HS-5 (cell line): ENCODE measurements around the gene MPPED1.
A peak's percentile ranks its signal among the peaks of the same experiment; 100 is the strongest.

Experiments used
- DNase-seq: peaks from one replicate; pipeline ENCODE4 v3.0.0-alpha.2; 2012; ENCODE audit warnings: low read depth

Gene MPPED1, protein sequence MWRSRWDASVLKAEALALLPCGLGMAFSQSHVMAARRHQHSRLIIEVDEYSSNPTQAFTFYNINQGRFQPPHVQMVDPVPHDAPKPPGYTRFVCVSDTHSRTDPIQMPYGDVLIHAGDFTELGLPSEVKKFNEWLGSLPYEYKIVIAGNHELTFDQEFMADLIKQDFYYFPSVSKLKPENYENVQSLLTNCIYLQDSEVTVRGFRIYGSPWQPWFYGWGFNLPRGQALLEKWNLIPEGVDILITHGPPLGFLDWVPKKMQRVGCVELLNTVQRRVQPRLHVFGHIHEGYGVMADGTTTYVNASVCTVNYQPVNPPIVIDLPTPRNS

DNA sequence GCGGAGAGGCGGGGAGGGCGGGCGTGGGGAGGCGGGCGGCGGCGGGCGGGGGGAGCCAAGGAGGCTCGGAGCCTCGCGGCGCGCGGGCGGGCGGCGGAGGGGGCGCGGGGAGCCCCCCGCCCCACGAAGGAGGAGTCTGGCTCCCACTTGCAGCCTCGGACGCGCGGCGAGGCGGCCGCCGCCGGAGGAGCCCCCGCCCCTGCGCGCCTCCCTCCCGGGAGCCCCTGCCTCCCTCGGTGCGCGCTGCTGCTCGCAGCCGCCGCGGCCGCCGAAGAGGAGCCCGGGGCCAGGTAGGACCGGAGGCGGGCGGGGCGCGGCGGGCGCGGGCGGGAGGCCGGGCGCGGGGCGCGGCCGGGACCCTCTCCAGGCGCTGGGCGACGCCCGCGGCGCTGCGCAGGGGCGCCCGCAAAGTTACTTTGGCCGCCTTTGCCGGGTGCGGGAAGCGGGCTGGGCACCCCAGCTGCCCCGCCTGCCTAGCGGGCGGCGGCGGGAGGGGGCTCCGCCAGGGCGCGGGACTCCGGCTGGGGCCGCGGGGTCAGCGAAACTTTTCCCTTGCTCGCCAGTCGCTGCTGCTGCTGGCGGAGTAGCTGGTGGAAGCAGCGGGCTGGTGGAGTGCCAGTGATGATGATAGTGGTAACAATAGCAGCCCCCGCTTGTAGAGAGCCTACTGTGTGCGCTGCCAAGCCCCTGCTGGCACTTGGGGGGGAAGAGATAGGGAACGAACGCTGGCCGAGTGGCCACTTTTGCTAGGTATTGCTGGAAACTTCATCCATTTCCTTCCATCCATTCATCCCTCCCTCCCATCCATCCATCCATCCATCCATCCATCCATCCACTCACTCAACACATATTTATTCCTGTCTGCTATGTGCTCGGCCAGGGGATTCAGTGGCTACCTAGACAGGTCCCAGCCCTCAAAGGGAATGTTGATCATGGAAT lies at the start of gene MPPED1:
Gene MPPED1, plus strand, starts transcription at position 146 of the 939 bp plus-strand sequence. CDS start 12,972 bp downstream, outside the sequence.
- no peak for DNase-seq

DNA sequence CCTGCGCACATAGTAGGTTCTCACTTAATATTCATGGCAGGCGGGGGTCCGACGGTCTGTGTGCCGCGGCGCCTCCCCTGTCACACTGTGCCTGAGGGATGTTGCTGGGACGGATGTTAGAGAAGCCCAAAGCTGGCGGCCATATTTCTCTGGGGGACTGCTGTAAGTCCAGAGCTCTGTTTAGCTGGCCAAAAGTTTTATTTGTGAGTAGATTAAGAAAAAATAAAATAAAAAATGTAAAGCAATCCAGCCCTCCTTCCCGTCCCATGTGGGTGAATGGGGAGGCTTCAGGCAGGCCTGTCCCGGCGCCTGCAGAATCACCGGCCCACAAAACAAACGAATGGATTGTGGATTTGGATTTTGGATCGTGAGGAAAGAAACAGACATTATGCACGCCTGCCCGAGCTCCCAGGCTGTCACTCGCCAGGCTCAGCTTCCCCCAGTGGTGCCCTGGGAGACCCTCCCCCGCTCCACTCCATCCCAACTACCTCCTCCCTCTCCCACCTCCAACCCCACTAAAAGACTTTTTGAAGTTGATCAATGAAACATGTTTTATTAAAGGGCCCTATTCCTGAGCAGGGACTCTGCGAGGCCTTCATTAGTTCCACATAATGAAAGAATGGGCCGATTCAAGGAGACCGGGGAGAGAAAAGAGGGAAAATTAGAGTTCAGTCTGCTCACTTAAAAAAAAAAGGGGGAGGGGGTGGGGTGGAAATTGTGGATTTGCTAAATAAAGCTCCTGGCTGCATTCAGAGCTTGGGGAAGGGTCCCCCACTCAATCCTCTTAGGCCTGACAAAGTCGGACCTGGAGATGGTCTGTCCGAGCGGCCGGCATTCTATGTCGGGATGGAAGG lies 48.3 kb upstream of the MPPED1 start:
- no peak for DNase-seq

DNA sequence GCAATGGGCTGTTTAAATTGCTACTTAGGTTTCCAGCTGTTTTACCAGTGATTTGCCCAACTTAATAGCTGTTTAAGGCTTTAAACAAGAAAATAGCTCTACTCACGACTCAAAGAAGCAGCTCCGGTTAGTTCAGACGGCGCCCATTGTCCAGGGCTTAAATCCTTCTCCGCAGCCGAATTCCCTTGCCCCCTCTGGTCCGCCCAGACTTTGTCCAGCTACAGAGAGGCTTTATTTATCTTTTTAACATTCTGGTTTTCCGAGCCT lies 47.7 kb upstream of the MPPED1 start:
- DNase-seq = no peak

DNA sequence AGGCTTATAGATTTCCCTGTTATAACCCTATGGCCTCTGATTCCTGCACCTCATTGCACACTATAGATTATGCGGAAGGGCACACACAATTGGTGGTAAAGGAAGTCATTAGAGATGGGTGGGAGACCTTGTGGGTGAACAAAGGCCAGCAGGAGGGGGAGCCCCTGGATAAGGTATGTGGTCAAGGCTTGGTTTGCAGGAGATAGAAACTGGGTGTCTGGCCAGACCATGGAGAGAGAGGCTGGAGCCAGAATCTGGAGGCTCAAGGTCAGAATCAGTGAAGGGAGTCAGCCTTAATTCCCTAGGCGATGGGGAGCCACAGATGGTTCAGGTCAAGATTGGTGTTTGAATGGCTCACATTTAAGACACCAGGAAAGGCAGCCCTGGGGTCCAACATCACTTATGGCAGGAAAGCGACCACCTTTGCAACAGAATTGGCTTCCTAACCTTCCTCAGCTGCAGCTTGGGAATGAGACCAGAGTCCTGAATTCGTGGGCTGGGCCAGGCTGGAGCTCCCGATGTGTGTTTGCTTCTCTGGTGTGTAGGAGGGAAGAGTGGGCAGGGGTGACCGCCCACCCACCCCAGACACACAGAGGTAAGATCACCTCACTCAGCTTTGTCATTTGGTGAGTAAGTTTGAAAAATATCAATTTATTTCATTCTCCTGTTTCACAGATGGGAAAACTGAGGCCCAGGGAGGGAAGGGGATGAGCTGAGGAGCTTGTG lies 45.9 kb upstream of the MPPED1 start:
- no peak for DNase-seq

DNA sequence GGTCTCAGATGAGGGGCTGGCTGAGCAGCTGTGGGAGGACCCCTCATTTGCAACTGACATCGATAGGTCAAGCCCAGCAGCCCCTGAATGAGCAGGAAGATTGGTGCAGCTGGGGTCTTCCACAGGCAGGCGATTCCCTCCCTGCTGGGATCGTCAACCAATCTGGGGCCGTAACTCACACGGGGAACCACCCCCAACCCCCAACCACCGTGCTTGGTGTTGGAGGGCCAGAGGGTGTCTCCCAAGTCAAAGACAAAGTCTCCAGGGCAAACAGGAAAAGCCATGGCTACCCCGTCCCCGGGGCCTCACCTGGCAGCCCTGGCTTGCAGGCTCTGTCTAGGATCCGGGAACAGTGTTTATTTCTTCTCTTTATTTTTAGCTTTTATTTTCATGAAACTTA lies 41.8 kb upstream of the MPPED1 start:
- no peak for DNase-seq

DNA sequence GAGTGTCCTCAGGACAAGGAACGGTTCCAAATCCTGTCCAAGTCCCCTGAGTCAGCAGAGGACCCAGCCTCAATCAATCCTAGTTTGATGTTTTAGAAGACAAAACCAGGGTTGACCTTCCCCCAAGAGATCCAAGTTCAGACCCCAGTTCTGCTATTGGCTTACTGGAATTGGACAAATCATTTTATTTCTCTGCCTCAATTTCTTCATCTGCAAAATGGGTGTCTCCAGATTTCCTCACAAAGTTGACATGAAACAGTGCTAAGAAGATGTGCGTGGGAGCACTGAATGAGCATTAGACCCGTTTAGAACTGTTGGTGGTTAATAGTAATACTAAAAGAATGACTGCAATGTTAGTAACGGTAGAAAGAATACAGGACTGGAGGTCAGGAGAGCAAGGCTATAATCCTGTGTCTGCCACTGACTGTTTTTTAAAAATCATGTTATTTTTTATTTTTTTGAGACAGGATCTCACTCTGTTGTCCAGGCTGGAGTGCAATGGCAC lies 35.8 kb upstream of the MPPED1 start:
- DNase-seq = peak; percentile 3

DNA sequence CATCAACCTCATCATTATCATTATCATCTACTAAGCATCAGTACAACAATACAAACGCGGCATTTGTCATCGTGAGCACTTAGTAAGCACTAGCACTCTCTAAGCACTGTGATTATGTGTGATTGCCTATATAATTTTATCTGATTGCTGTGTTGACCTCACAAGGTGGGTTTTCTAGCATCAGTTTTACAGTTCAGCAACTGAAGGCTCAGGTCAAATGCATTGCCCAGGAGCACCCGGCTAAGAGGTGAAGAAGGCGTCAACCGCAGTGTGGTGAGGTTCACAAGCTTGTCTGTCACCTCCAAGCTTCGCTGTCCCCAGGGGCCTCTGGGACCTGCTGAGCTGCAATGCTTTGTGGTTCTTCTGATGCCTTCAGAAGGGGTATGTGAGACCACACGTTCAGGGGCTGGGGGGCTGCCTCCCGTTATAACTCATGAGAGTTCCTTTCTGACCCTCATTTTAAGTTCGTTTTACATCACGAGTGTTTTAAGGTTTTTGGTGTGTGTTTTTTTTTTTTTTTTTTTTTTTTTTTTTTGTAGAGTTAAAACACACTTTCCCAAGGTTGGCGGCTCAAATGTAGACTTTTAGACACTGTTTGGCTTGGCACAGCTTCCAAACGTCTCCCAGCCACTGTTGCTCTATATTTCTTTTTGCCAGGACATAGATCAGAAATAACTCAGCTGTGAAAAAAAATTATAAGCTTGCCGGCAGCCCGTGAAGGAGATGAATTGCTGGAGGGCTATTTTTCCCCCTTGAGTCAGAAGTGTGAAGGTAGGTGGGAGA lies 34.9 kb upstream of the MPPED1 start:
- DNase-seq = no peak

DNA sequence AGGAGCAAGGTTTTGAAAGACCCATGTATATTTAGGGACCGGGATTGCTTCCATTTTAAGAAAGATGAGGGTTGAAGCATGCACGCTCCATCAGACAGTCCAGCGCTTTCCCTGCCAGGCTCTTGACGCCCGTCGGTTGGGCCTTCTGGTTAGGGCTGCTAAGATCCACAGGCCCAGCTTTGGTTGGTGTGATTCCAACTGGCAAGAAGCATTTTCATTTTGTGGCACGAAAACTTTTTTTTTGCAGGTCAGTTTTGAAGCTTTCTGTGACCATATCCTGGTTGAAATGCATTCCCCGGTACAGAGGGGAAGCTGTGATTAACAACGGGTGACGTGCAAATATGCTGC lies 34.3 kb upstream of the MPPED1 start:
- DNase-seq = no peak

DNA sequence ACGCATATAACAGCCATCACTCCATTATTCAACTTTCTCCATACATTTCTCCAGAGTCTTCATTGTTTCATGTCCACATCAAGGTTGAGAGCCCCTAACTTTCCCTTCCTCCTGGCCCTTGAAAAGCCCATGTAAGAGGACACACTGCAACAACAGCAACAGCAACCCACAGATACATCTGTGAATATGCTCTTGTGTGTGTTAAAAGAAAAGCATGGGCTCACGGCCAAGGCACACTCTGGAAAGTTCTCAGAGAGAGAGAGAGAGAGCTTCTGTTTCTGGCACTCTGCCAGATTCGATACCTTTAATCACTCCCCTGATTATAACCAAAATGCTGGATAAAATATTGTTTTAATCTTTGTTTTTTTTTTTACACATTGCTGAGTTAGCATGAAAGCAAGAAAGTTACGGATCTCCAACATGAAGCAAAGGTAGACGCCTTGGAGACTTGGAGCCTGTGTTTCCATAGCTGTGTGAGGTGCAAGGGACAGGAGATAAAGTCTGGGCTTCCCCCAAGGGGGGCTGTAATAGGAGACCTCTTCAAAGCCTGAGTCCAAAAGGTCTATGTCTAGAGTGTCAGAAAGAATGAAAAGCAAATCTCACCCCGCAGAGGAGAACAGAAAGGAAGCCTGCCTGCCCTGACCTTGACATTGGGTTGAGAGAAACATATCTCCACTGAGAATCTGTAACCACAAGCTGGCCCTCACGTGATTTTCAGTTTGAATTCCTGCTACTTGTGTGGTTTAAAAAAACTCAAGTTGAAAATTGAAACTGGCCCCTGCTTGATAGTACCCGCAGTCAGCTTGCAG lies 33.7 kb upstream of the MPPED1 start:
- DNase-seq = no peak

DNA sequence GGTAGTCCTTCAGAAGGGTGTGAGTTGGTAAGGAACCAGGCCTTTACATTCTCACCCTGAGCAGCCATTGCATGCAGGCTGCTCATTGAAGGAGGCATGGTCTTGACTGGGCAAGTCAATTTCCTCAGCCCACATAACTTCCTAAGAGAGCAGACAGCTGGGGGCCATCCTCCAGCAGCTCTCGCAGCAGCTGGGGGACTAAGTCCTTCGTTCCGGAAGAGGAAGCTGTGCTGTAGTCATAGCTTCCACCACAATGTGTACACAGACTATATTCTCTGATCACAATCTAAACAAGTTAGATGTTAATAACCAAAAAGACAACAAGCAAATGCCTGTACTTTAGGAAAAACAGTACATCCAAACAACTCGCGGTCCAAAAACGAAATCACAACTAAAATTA lies 30.1 kb upstream of the MPPED1 start:
- DNase-seq = no peak

DNA sequence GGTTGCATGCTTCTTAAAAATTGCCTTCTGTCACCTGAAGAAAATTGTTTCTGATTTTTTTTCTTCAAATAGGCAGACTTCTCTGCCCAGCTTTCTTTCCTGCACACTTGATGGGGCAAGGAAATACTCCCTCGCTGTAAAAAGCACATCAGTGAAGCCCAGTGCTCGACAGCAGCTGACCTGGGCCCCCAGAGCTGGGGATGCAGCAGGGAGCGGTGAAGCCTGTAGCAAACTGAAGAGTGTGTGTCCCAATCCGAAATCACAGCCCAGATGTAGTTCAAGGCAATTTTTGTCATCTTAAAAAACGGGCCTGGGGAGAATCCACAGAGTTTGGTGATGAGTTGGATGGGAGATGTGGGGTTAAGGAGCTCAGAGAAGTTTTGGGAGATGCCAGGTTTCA lies 27.0 kb upstream of the MPPED1 start:
- no peak for DNase-seq

DNA sequence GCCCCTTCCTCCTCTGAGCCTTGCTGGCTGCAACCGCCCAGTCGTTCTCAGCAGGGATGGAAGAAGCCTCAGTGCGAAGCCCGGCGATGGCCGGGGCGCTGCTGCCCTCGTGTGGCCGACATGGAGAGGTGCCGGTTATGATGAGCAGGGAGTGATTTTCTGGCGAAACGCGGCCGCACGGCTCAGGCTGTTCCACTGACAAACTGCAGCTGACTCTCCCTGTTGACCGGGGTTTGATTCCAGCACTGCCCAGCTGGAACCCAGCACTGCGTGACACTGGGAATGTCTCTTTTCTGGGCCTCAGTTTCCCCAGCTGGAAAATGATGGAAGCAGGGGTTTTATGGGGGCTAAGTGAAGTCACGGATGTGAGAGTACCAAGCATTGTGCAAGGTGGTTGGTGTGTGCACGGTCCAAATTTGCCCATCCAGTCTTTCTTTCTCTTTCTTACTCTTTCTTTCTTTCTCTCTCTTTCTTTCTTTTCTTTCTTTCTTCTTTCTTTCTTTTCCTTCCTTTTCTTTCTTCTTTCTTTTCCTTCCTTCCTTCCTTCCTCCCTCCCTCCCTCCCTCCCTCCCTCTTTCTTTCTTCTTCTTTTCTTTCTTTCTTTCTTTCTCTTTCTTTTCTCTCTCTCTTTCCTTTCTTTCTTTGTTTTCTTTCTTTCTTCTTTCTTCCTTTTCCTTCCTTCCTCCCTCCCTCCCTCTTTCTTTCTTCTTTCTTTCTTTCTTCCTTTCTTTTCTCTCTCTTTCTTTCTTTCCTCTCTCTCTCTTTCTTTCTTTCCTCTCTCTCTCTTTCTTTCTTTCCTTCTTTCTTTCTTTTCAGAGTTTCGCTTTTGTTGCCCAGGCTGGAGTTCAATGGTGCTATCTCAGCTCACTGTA lies 25.8 kb upstream of the MPPED1 start:
- DNase-seq = peak; percentile 26

DNA sequence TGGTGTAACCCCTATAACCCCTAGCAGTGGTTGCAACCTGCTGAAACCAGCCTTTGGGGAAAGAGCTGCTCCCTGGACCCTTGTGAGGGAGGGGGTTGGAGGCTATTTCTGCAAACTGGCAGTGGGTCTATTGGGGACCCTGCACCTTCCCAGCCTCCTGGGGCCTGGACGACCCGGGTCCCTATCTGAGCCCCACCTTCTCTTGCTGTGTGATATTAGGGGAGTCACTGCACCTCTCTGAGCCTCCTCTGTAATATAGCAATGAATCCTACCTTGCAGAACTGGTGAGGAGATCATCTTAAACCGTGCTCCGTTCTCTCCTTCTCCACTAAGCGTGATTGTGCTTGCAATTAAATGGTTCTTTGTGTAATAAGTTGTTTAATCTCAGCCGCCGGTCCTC lies 24.0 kb upstream of the MPPED1 start:
- DNase-seq = no peak

DNA sequence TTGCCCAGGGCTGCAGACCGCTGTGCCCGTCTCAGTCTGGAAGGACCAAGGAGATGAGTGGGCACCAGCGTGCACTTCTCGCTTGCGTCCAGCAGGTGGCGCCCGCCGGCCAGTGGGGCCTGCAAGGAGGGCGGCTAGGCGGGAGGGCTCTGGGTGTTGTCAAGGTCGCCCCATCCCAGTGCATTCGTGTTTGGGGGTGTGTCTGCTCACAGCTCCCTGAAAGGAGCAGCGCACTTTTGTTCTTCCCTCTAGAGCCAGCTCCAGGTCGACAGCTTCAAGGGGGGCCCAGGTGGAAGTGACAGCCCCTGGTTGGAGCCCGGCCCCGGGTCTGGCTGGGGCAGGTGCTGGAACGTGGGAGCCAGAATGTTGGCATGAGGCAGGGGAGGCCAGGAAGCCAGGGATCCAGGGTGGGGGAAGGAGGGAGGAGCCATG lies 23.4 kb upstream of the MPPED1 start:
- DNase-seq = peak; percentile 13

DNA sequence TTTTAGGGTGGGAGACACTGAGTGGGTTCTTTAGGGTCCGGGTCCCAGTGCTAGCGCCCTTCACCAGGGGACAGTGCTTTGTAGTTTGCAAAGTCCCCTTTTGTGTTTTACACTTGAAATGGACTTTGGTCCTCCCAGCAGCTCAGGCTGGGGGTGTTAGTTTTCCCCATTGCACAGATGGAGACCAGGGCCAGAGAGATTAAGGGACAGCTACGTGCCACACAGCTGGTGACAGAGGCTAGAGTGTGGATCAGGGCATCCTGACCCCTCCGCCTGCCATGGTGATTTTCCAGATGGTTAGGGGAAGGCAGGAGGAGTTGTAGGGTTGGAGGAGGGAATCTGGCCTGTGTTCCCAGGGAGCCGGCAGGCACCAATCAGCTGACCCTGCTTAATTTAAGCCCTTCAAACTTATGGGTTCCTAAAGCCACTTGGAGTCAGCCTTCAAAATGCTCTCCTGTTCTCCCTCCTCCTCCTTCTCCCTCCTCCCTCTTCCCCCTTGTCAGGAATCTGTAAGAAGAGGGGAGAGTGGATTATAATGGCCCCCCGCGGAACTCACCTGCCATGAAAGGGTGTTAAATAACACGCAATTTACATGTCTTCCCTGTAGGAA lies 22.5 kb upstream of the MPPED1 start:
- DNase-seq = no peak

DNA sequence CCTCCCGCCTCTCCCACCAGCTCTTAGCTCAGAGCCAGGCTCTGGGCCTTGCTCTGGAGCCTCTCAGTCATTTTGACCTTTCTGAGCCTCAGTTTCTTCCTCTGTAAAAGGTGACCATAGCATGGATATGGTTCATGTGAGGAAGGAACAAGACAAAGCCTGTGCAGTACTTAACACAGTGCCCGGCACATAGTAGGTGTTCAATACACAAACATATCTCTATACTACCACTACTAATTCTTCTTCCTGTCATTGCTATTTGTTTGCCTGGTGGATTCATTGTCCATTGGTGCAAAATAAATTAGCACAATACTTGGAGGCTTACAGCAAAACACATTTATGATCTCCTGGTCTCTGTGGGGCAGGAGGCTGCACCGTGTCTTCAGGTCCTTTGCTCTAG lies 21.6 kb upstream of the MPPED1 start:
- no peak for DNase-seq

DNA sequence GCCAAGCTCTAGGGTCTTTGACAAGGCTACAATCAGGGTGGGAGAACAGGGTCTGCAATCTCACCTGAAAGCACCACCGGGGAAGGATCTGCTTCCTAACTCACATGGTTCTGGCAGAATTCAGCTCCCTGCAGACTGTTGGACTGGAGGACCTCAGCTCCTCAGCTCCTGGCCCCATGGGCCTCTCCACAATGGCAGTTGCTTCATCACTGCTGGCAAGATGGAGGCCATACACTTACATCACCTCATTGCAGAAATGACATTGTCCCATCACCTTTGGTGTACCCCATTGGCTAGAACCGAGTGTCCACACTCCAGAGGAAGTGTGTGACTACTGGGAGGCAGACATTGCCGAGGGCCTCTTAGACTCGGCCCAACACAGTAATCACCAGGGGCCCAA lies 20.9 kb upstream of the MPPED1 start:
- DNase-seq = no peak

DNA sequence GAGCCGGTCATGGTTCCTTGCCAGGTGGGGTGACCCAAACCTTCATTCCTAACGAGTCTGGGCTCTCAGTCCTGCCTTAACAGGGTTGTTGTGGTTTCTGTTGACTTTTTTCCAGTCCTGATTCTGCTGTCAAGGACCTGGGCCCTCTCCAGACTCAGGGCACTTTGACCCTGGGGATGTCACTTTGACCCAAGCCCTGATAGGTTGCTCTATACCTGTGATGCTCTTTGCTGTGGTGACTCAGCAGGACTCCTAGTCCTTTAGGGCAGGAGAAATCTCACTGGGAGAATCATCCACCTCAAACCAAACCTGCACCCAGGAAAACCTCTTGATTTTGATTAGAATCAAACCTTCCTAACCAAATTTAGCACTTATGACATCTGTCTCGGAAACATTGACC lies 20.5 kb upstream of the MPPED1 start:
- DNase-seq = no peak
